RWPE1 (cell line): Measurements from ENCODE around the gene PRICKLE2.
A peak's percentile ranks its signal among the peaks of the same experiment; 100 is the strongest.

Experiments
- CTCF ChIA-PET: fragments of 350-600 bp; sonication (Branson Sonifier 250); formaldehyde crosslinking; extraction: SDS; loops from one replicate; lab custom pipeline; 2021; lab: Yijun Ruan, JAX
- POLR2A ChIA-PET: fragments of 400-600 bp; formaldehyde crosslinking; extraction: SDS; loops from one replicate; lab custom pipeline; 2020; ENCODE audit warnings: antibody characterized with exemption; ENCODE audit not compliant: low non-redundant PET; lab: Yijun Ruan, JAX
- DNase-seq: peaks from one replicate; pipeline ENCODE4 v3.0.0; 2012; ENCODE audit warnings: low spot score
- H3K27ac ChIP-seq: fragments of 450-650 bp; 2 replicates; pipeline ENCODE4 v1.5.1; 2017
- CTCF ChIP-seq: fragments of 450-650 bp; conservative IDR thresholded peaks from 2 replicates; pipeline ENCODE4 v1.5.1; 2017; ENCODE audit warnings: low read depth, mild to moderate bottlenecking

Gene PRICKLE2

GRCh38 chr3:64223791-64224745, 1.2 kb downstream of the PRICKLE2 start:
- H3K27ac ChIP-seq = no peak overlapping the region
- no peak for TF ChIP-seq CTCF
- no peak for DNase-seq
- ChIA-PET CTCF (interaction anchor here (1.0 kb wide), 1 partner anchor 200 kb away, joined by 3 read pairs; no protein-coding TSS in a partner anchor), POLR2A (no interaction called here)

GRCh38 chr3:64222501-64223111, 2.7 kb downstream of the PRICKLE2 start:
- TF ChIP-seq CTCF = no peak
- no peak overlapping the region for H3K27ac ChIP-seq
- CTCF ChIA-PET = no interaction called here
- no peak for DNase-seq
- POLR2A ChIA-PET = no interaction called here

GRCh38 chr3:64221571-64222257, 3.6 kb downstream of the PRICKLE2 start:
- ChIA-PET CTCF (no interaction called here), POLR2A (no interaction called here)
- TF ChIP-seq CTCF = no peak
- DNase-seq = no peak
- no peak overlapping the region for H3K27ac ChIP-seq

GRCh38 chr3:64220161-64220914, 4.9 kb downstream of the PRICKLE2 start:
- ChIA-PET POLR2A (no interaction called here), CTCF (no interaction called here)
- DNase-seq = no peak
- no peak for TF ChIP-seq CTCF
- H3K27ac ChIP-seq = peak overlapping the region; percentile 76

- no peak for DNase-seq
- no peak for TF ChIP-seq CTCF
- H3K27ac ChIP-seq = no peak overlapping the region
- POLR2A ChIA-PET = no interaction called here
- CTCF ChIA-PET = no interaction called here
Observed at GRCh38 chr3:64218746-64219145, 6.5 kb downstream of the PRICKLE2 start.

- no peak for DNase-seq
- no peak overlapping the region for H3K27ac ChIP-seq
- ChIA-PET CTCF (no interaction called here), POLR2A (no interaction called here)
- TF ChIP-seq CTCF = no peak
Observed at GRCh38 chr3:64218329-64218728, 6.9 kb downstream of the PRICKLE2 start.
